Mesothelial cell of epicardium (in vitro differentiated cells): ENCODE results near the gene REC8. TPM values are rescaled to one million over a fixed set of nuclear protein-coding genes. Genes with fewer than 3 reads are reported as not detected.
"Not testable (repeated sequence)": the region's sequence is repeated elsewhere in the genome, so short reads cannot be mapped to it uniquely, and the experiment has no call there.

Experiments
- DNase-seq, 2 experiments: peaks; one replicate each; pipeline ENCODE4 v3.0.0; 2021; ENCODE audit warnings: low spot score in 2 of 2; ENCODE audit not compliant: unreplicated experiment in 2 of 2
- H3K27ac Mint-ChIP-seq: 2 replicates; pipeline ENCODE4 v1.8.0; 2021; ENCODE audit warnings: mixed read lengths
- H3K27me3 Mint-ChIP-seq: 2 replicates; pipeline ENCODE4 v1.8.0; 2021; ENCODE audit warnings: low read depth, mixed read lengths
- H3K36me3 Mint-ChIP-seq: 2 replicates; pipeline ENCODE4 v1.8.0; 2021; ENCODE audit warnings: mixed read lengths
- H3K4me1 Mint-ChIP-seq: 2 replicates; pipeline ENCODE4 v1.8.0; 2021; ENCODE audit warnings: mixed read lengths
- H3K4me3 Mint-ChIP-seq: 2 replicates; pipeline ENCODE4 v1.8.0; 2021; ENCODE audit warnings: mild to moderate bottlenecking, moderate library complexity, mixed read lengths
- H3K9me3 Mint-ChIP-seq: 2 replicates; pipeline ENCODE4 v1.8.0; 2021; ENCODE audit warnings: mixed read lengths
- CTCF ChIP-seq: fragments of 200-600 bp; sonication (generic); IDR thresholded peaks from one replicate; pipeline ENCODE4 v1.5.0; 2021; ENCODE audit warnings: antibody characterized with exemption; ENCODE audit not compliant: unreplicated experiment
- microRNA-seq: library from miRNA; unstranded; fragments of <30 nt; microRNA quantifications from one replicate; pipeline ENCODE4 v1.2.0, GENCODE V29; 2021; ENCODE audit warnings: inconsistent platforms, mixed read lengths
- total RNA-seq: library from RNA; stranded (reverse); gene quantifications from 3 replicates; pipeline ENCODE4 v1.2.1, GENCODE V29; 2021

Gene REC8
- total RNA-seq, 1 donor from 2014 or later: 486 TPM

- DNase-seq: no peak
- H3K4me1 Mint-ChIP-seq: peaks cover 17% of the 10 kb centered on the region
- no peaks in the 10 kb centered on the region for H3K27me3 Mint-ChIP-seq
- peaks cover 3% of the 10 kb centered on the region for H3K36me3 Mint-ChIP-seq
- H3K4me3 Mint-ChIP-seq: no peak overlapping the region
- no peaks in the 10 kb centered on the region for H3K9me3 Mint-ChIP-seq
- TF ChIP-seq CTCF: no peak
- no peak overlapping the region for H3K27ac Mint-ChIP-seq
Measured at GRCh38 chr14:24219080-24219479, 47.2 kb downstream of the REC8 start.

GRCh38 chr14:24219521-24219920, 47.6 kb downstream of the REC8 start:
- no peak for DNase-seq
- peaks cover 12% of the 10 kb centered on the region for H3K4me1 Mint-ChIP-seq
- no peak overlapping the region for H3K27ac Mint-ChIP-seq
- H3K27me3 Mint-ChIP-seq: no peaks in the 10 kb centered on the region
- TF ChIP-seq CTCF: no peak
- no peaks in the 10 kb centered on the region for H3K9me3 Mint-ChIP-seq
- H3K36me3 Mint-ChIP-seq: peaks cover 5% of the 10 kb centered on the region
- no peak overlapping the region for H3K4me3 Mint-ChIP-seq

GRCh38 chr14:24222987-24223386, 51.1 kb downstream of the REC8 start:
- not testable (repeated sequence) for H3K27ac Mint-ChIP-seq, H3K4me3 Mint-ChIP-seq, H3K9me3 Mint-ChIP-seq, DNase-seq, H3K36me3 Mint-ChIP-seq, H3K27me3 Mint-ChIP-seq, H3K4me1 Mint-ChIP-seq

- no peak for DNase-seq
- Mint-ChIP-seq H3K9me3 (no peaks in the 10 kb centered on the region), H3K36me3 (peaks cover 8% of the 10 kb centered on the region), H3K4me3 (no peak overlapping the region), H3K4me1 (no peaks in the 10 kb centered on the region), H3K27ac (no peak overlapping the region), H3K27me3 (no peaks in the 10 kb centered on the region)
- TF ChIP-seq CTCF: no peak
Measured at GRCh38 chr14:24224618-24225071, 52.8 kb downstream of the REC8 start.

GRCh38 chr14:24226473-24226872, 54.6 kb downstream of the REC8 start:
- no peak for TF ChIP-seq CTCF

GRCh38 chr14:24228902-24229301, 57.0 kb downstream of the REC8 start:
- DNase-seq: no peak
- no peaks in the 10 kb centered on the region for H3K27me3 Mint-ChIP-seq
- peaks cover 19% of the 10 kb centered on the region for H3K4me1 Mint-ChIP-seq
- TF ChIP-seq CTCF: no peak
- peaks cover 8% of the 10 kb centered on the region for H3K36me3 Mint-ChIP-seq
- peak overlapping the region; percentile 16 for H3K27ac Mint-ChIP-seq
- no peaks in the 10 kb centered on the region for H3K9me3 Mint-ChIP-seq
- H3K4me3 Mint-ChIP-seq: no peak overlapping the region

More at GRCh38 chr14:24226473-24226872, 54.6 kb downstream of the REC8 start:
- Mint-ChIP-seq H3K4me1 (peaks cover 6% of the 10 kb centered on the region), H3K27me3 (no peaks in the 10 kb centered on the region), H3K9me3 (no peaks in the 10 kb centered on the region), H3K27ac (no peak overlapping the region), H3K4me3 (no peak overlapping the region), H3K36me3 (peaks cover 8% of the 10 kb centered on the region)
- DNase-seq: no peak

Small RNA genes within 50 kb of the gene (microRNA-seq; reads per million reads assigned to microRNA genes)
- gene MIR7703: not detected

Other genes starting within 250 kb of the REC8 start
- gene DHRS4, start 218.3 kb upstream of the REC8 start, total RNA-seq: 20.9 to 23.7 TPM (median 22.0 TPM) in 3 replicates
- 19.1 to 23.2 TPM (median 22.5 TPM) in 3 replicates for gene DHRS4L2, start 183.2 kb upstream of the REC8 start, total RNA-seq
- 1.1 to 1.6 TPM (median 1.4 TPM) in 3 replicates for gene CARMIL3, start 120.1 kb upstream of the REC8 start, total RNA-seq
- gene CPNE6, start 100.5 kb upstream of the REC8 start, total RNA-seq: not detected in 3 replicates
- 18.9 to 22.2 TPM (median 20.6 TPM) in 3 replicates for gene PCK2, start 77.8 kb upstream of the REC8 start, total RNA-seq
- gene DCAF11, start 57.3 kb upstream of the REC8 start, total RNA-seq: 62.3 to 71.1 TPM (median 63.7 TPM) in 3 replicates
- 1.5 to 2.0 TPM (median 1.8 TPM) in 3 replicates for gene NRL, start 57.1 kb upstream of the REC8 start, total RNA-seq
- 0.75 to 1.5 TPM (median 1.0 TPM) in 3 replicates for gene FITM1, start 41.4 kb upstream of the REC8 start, total RNA-seq
- 148 to 154 TPM (median 154 TPM) in 3 replicates for gene PSME1, start 35.9 kb upstream of the REC8 start, total RNA-seq
- gene EMC9, start 30.5 kb upstream of the REC8 start, total RNA-seq: 17.7 to 21.3 TPM (median 21.2 TPM) in 3 replicates
- gene PSME2, start 25.5 kb upstream of the REC8 start, total RNA-seq: 143 to 149 TPM (median 148 TPM) in 3 replicates
- gene RNF31, start 24.6 kb upstream of the REC8 start, total RNA-seq: 90.5 to 96.0 TPM (median 90.5 TPM) in 3 replicates
- gene IRF9, start 10.8 kb upstream of the REC8 start, total RNA-seq: 244 to 274 TPM (median 250 TPM) in 3 replicates
- 38.4 to 43.2 TPM (median 39.3 TPM) in 3 replicates for gene IPO4, start 16.7 kb downstream of the REC8 start, total RNA-seq
- gene TM9SF1, start 23.4 kb downstream of the REC8 start, total RNA-seq: 44.9 to 45.8 TPM (median 45.7 TPM) in 3 replicates
- 0.29 to 0.49 TPM (median 0.31 TPM) in 3 replicates for gene TSSK4, start 33.6 kb downstream of the REC8 start, total RNA-seq
- 38.4 to 48.0 TPM (median 44.7 TPM) in 3 replicates for gene CHMP4A, start 41.4 kb downstream of the REC8 start, total RNA-seq
- gene MDP1, start 44.0 kb downstream of the REC8 start, total RNA-seq: 18.0 to 18.4 TPM (median 18.3 TPM) in 3 replicates
- 148 to 156 TPM (median 155 TPM) in 3 replicates for gene NEDD8, start 60.3 kb downstream of the REC8 start, total RNA-seq
- gene GMPR2, start 60.8 kb downstream of the REC8 start, total RNA-seq: 72.5 to 78.7 TPM (median 74.1 TPM) in 3 replicates
- gene TINF2, start 70.5 kb downstream of the REC8 start, total RNA-seq: 49.1 to 55.2 TPM (median 51.1 TPM) in 3 replicates
- gene TGM1, start 91.1 kb downstream of the REC8 start, total RNA-seq: 9.5 to 12.1 TPM (median 10.2 TPM) in 3 replicates
- gene RABGGTA, start 99.5 kb downstream of the REC8 start, total RNA-seq: 28.7 to 34.5 TPM (median 31.2 TPM) in 3 replicates
- gene DHRS1, start 127.7 kb downstream of the REC8 start, total RNA-seq: 38.3 to 41.4 TPM (median 39.8 TPM) in 3 replicates
- 27.8 to 30.8 TPM (median 28.8 TPM) in 3 replicates for gene NOP9, start 127.8 kb downstream of the REC8 start, total RNA-seq
- not detected in 3 replicates for gene CIDEB, start 135.9 kb downstream of the REC8 start, total RNA-seq
- gene LTB4R2, start 138.1 kb downstream of the REC8 start, total RNA-seq: 13.0 to 14.9 TPM (median 14.8 TPM) in 3 replicates
- 10.7 to 11.8 TPM (median 11.1 TPM) in 3 replicates for gene LTB4R, start 139.4 kb downstream of the REC8 start, total RNA-seq
- 2.8 to 3.4 TPM (median 3.4 TPM) in 3 replicates for gene ADCY4, start 163.0 kb downstream of the REC8 start, total RNA-seq
- 1.9 to 2.2 TPM (median 2.0 TPM) in 3 replicates for gene RIPK3, start 167.9 kb downstream of the REC8 start, total RNA-seq
- 291 to 298 TPM (median 292 TPM) in 3 replicates for gene NFATC4, start 196.1 kb downstream of the REC8 start, total RNA-seq
- gene NYNRIN, start 226.9 kb downstream of the REC8 start, total RNA-seq: 171 to 173 TPM (median 173 TPM) in 3 replicates